GM21515 (cell line): ENCODE data around the gene PBX1.

Experiments
- ATAC-seq: cut with Tn5 transposase; IDR thresholded peaks from one replicate; pipeline ENCODE4 v1.9.1; 2021; ENCODE audit not compliant: unreplicated experiment

Gene PBX1

GRCh38 chr1:164664127-164664526, 105.1 kb downstream of the PBX1 start:
- no peak for ATAC-seq

DNA sequence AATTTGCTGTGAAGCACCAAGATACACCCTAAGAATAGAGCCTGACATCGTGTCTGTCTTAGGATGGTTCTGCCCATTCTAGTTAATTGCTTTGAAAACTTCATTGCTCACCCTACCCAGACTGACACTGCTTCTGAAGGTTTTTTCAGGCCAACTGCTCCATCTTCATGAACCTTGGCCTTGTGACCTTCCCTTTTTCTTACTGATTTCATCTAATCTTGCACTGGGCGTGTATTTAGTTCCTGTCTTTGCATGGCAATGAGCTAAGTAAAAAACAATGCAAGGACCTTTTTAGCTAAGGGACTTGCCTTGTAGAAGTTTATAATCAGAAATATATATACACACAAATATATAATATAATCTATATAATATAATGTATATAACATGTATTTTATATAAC, 108.0 kb downstream of the PBX1 start:
- no peak for ATAC-seq

DNA sequence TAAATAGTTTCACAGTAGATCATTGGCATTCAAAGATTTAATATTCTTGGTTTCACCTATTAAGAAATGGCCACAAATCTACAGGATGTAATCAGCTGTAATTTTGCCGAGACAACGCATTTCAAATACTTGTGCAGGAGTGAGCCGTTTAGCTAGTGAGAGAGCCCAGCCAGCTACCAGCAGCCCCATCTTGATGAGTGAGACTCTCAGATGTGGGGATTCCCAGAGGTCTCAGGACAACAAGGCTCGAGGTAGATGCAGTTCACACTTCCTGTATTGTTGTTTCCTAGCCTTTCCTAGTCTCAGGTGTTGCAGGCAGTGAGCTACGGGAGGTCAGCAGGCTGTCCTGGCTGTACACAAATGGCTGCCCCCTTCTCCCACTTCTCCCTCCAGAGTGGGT, 108.6 kb downstream of the PBX1 start:
- no peak for ATAC-seq

- ATAC-seq: no peak
These were observed 109.8 kb downstream of the PBX1 start for GRCh38 chr1:164668491-164669400.

- no peak for ATAC-seq
These were observed 111.0 kb downstream of the PBX1 start for GRCh38 chr1:164670026-164670425.

GRCh38 chr1:164670786-164671185, 111.8 kb downstream of the PBX1 start:
- no peak for ATAC-seq

- no peak for ATAC-seq
These were observed 112.5 kb downstream of the PBX1 start for GRCh38 chr1:164671323-164671965.

- no peak for ATAC-seq
These were observed 113.1 kb downstream of the PBX1 start for GRCh38 chr1:164671966-164672571.

- no peak for ATAC-seq
These were observed 113.6 kb downstream of the PBX1 start for GRCh38 chr1:164672588-164672987.

- no peak for ATAC-seq
These were observed 114.7 kb downstream of the PBX1 start for GRCh38 chr1:164673584-164674214.

DNA sequence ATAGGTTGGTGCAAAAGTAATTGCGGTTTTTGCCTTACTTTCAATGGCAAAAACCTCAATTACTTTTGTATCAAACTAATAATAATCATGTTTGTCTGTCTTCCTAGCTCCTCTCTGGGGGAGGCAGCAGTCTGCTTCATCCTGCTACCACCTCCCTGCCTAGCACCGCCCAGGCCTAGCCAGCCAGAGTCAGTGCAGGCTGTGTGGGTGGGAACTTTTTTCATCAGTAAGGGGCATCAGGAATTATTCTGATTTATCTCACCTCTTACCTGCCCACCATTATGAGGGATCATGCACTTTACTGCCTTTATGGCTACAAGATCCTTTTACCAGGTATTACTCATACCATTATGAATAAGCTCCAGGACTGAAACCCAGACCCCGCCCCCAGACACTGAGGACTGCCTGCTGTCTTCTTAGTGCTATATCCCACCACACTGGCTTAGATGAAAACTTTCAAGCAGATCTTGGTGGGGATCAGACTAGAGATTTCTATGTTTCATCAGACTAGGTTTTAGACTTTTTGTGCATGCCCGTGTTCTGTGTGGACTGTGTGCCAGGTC, 116.4 kb downstream of the PBX1 start:
- no peak for ATAC-seq

GRCh38 chr1:164678136-164678700, 119.2 kb downstream of the PBX1 start:
- no peak for ATAC-seq

- ATAC-seq: no peak
These were observed 123.6 kb downstream of the PBX1 start for GRCh38 chr1:164682570-164682969.

DNA sequence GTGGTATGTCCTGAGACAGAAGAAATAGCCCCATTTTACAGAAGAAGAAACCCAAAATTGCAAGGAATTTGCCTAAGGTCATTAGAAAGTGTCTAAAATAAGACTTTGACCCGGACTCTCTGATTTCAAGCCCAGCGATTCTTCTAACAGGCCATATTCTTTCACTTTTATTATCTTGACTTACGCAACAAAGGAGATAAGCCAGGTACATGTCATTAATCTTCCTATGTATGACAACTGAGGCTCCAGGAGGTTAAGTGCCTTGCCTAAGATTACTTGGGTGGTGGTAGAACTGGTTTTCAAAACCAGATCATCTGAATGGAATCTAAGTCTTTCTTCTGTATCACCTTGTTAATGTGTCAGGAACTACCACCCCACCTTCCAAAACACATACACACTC, 124.3 kb downstream of the PBX1 start:
- ATAC-seq: no peak

- no peak for ATAC-seq
These were observed 126.5 kb downstream of the PBX1 start for GRCh38 chr1:164685266-164686035.

DNA sequence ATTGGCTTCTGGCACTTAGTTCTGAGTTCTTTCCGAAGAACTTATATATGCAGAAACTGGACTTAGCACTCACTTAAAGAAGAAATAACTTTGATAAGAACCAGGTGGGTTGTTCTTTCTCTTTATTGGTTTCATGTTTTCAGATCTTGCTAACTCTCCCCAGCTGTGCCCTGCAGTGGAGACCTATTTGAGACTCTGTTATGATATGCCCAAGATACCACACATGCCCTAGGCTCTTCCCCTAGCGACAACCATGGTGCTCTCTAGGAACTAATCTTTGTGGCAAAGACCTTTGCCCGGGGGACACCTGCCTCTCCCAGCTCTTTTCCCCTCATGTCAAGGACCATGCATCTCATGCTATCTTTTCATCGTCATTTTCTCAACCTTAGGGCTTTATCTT, 128.8 kb downstream of the PBX1 start:
- no peak for ATAC-seq

DNA sequence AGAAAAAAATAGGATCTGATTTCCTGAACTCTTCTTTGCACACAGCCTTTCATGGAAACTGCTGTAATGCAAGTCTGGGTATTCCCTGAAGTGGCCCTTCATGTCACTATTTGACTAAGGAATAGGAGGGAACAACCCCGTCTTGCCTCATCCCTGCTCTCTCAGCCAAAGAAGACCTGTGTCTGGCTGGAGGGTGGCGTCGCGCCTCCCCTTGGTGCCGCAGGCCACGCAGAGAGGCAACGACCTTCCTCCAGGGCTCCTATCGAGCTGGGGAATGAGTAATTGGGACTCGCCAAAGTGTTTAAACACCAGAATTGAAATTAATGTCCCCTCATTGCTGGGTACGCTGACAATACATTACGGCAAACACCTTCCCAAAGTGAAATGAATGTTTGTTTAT, 129.8 kb downstream of the PBX1 start:
- ATAC-seq: no peak

- no peak for ATAC-seq
These were observed 130.9 kb downstream of the PBX1 start for GRCh38 chr1:164689672-164690511.

GRCh38 chr1:164692420-164692819, 133.4 kb downstream of the PBX1 start:
- ATAC-seq: no peak
